ENCODE data around the gene LARGE1.

LARGE1 gene

GRCh38 chr22:33421859-33422258 lies 498.4 kb downstream of the LARGE1 start:
- H3K27ac ChIP-seq = no peak overlapping the region
- DNase-seq (ENCODE audit: low read depth, low spot score) = no peak

GRCh38 chr22:33418484-33418883 lies 501.8 kb downstream of the LARGE1 start:
- no peak for DNase-seq (ENCODE audit: low read depth, low spot score)
- H3K27ac ChIP-seq = no peak overlapping the region

- DNase-seq (ENCODE audit: low read depth, low spot score) = no peak
- no peak overlapping the region for H3K27ac ChIP-seq
Observed at GRCh38 chr22:33415401-33415800, 504.9 kb downstream of the LARGE1 start.

GRCh38 chr22:33409079-33409478 lies 511.2 kb downstream of the LARGE1 start:
- H3K27ac ChIP-seq = no peak overlapping the region
- DNase-seq (ENCODE audit: low read depth, low spot score) = no peak

GRCh38 chr22:33405194-33405593 lies 515.1 kb downstream of the LARGE1 start:
- H3K27ac ChIP-seq = no peak overlapping the region
- no peak for DNase-seq (ENCODE audit: low read depth, low spot score)

GRCh38 chr22:33404723-33405122 lies 515.6 kb downstream of the LARGE1 start:
- H3K27ac ChIP-seq = no peak overlapping the region
- no peak for DNase-seq (ENCODE audit: low read depth, low spot score)

- no peak overlapping the region for H3K27ac ChIP-seq
- DNase-seq (ENCODE audit: low read depth, low spot score) = no peak
Observed at GRCh38 chr22:33402325-33402724, 518.0 kb downstream of the LARGE1 start.

GRCh38 chr22:33401291-33401690 lies 519.0 kb downstream of the LARGE1 start:
- no peak overlapping the region for H3K27ac ChIP-seq
- DNase-seq (ENCODE audit: low read depth, low spot score) = no peak

- no peak overlapping the region for H3K27ac ChIP-seq
- DNase-seq (ENCODE audit: low read depth, low spot score) = no peak
Observed at GRCh38 chr22:33400891-33401290, 519.4 kb downstream of the LARGE1 start.

- no peak overlapping the region for H3K27ac ChIP-seq
Observed at GRCh38 chr22:33400061-33400840, 520.0 kb downstream of the LARGE1 start.

GRCh38 chr22:33397381-33397907 lies 522.8 kb downstream of the LARGE1 start:
- no peak for DNase-seq (ENCODE audit: low read depth, low spot score)
- no peak overlapping the region for H3K27ac ChIP-seq

More at GRCh38 chr22:33400061-33400840, 520.0 kb downstream of the LARGE1 start:
- DNase-seq (ENCODE audit: low read depth, low spot score) = no peak

GRCh38 chr22:33393432-33393831 lies 526.8 kb downstream of the LARGE1 start:
- H3K27ac ChIP-seq = no peak overlapping the region
- no peak for DNase-seq (ENCODE audit: low read depth, low spot score)

GRCh38 chr22:33391298-33391697 lies 529.0 kb downstream of the LARGE1 start:
- no peak for DNase-seq (ENCODE audit: low read depth, low spot score)
- no peak overlapping the region for H3K27ac ChIP-seq

- no peak for DNase-seq (ENCODE audit: low read depth, low spot score)
- H3K27ac ChIP-seq = no peak overlapping the region
Observed at GRCh38 chr22:33389936-33390335, 530.3 kb downstream of the LARGE1 start.

GRCh38 chr22:33386270-33386669 lies 534.0 kb downstream of the LARGE1 start:
- DNase-seq (ENCODE audit: low read depth, low spot score) = no peak
- no peak overlapping the region for H3K27ac ChIP-seq

GRCh38 chr22:33385611-33386010 lies 534.7 kb downstream of the LARGE1 start:
- no peak overlapping the region for H3K27ac ChIP-seq
- DNase-seq (ENCODE audit: low read depth, low spot score) = no peak

- H3K27ac ChIP-seq = no peak overlapping the region
- DNase-seq (ENCODE audit: low read depth, low spot score) = no peak
Observed at GRCh38 chr22:33382436-33382835, 537.8 kb downstream of the LARGE1 start.

- no peak for DNase-seq (ENCODE audit: low read depth, low spot score)
- peak overlapping the region; percentile 64 for H3K27ac ChIP-seq
Observed at GRCh38 chr22:33381531-33382406, 538.5 kb downstream of the LARGE1 start.

GRCh38 chr22:33380789-33381530 lies 539.3 kb downstream of the LARGE1 start:
- H3K27ac ChIP-seq = peak overlapping the region; percentile 64
- DNase-seq (ENCODE audit: low read depth, low spot score) = peak; percentile 92

GRCh38 chr22:33379836-33380235 lies 540.4 kb downstream of the LARGE1 start:
- DNase-seq (ENCODE audit: low read depth, low spot score) = no peak
- H3K27ac ChIP-seq = no peak overlapping the region

Measured in epithelial cell of prostate (primary cell).